ENCODE data around the gene CARNS1. TPM values are rescaled to one million over a fixed set of nuclear protein-coding genes. Genes with fewer than 3 reads are reported as not detected.

The CARNS1 gene
- total and polyA plus RNA-seq, 4 donors, result 0.05 to 0.19 (median 0.10) TPM

- Histone ChIP-seq H3K9ac (ENCODE audit: low read depth in 1 of 2, low read length in 2 of 2) (no peak overlapping the region), H3K27ac (ENCODE audit: low read depth in 1 of 2, low read length in 2 of 2) (no peak overlapping the region), H3K27me3 (ENCODE audit: control insufficient read depth in 4 of 4, insufficient read depth in 4 of 4, low read length in 3 of 4) (no peaks in the 10 kb centered on the region), H3K9me3 (ENCODE audit: control insufficient read depth in 4 of 4, low read length in 3 of 4) (no peaks in the 10 kb centered on the region), H3K4me1 (ENCODE audit: control insufficient read depth in 4 of 4, insufficient read depth in 4 of 4, low read length in 3 of 4) (peaks cover 0 to 5% (median 2%) of the 10 kb centered on the region in 4 donors), H3K4me3 (ENCODE audit: low read depth in 1 of 3, low read length in 3 of 3) (no peak overlapping the region), H3K36me3 (ENCODE audit: control insufficient read depth in 4 of 4, insufficient read depth in 3 of 4, low read depth in 1 of 4, low read length in 3 of 4) (peaks cover 3 to 47% (median 8%) of the 10 kb centered on the region in 4 donors)
- no peak for DNase-seq (ENCODE audit: low spot score)
- WGBS, result 85% methylated on average over 26 of the region's 26 CpGs
- no peak for TF ChIP-seq RXRA (IDR thresholded peaks at IDR 0.05)
- TF ChIP-seq RAD21 (IDR thresholded peaks at IDR 0.05), result no peak
- no peak for TF ChIP-seq MAX (IDR thresholded peaks at IDR 0.05)
- no peak for TF ChIP-seq CTCF (IDR thresholded peaks at IDR 0.05; ENCODE audit: low read depth, low read length, missing input control)
- TF ChIP-seq NR2F2 (IDR thresholded peaks at IDR 0.05), result no peak
- no peak for TF ChIP-seq YY1 (IDR thresholded peaks at IDR 0.05)
- no peak for TF ChIP-seq HNF4A (conservative IDR thresholded peaks at IDR 0.05)
- TF ChIP-seq TAF1 (conservative IDR thresholded peaks at IDR 0.05), result no peak
- TF ChIP-seq FOXA1 (IDR thresholded peaks at IDR 0.05), result no peak
- TF ChIP-seq REST (IDR thresholded peaks at IDR 0.05), result no peak
- TF ChIP-seq JUND (IDR thresholded peaks at IDR 0.05), result no peak
These were observed 19.7 kb downstream of the CARNS1 start for GRCh38 chr11:67435031-67435726.

- DNase-seq (ENCODE audit: low spot score), result no peak
- H3K9me3 ChIP-seq (ENCODE audit: control insufficient read depth in 4 of 4, low read length in 3 of 4), result no peaks in the 10 kb centered on the region
- peaks cover 0 to 7% (median 3%) of the 10 kb centered on the region in 4 donors for H3K4me1 ChIP-seq (ENCODE audit: control insufficient read depth in 4 of 4, insufficient read depth in 4 of 4, low read length in 3 of 4)
- H3K36me3 ChIP-seq (ENCODE audit: control insufficient read depth in 4 of 4, insufficient read depth in 3 of 4, low read depth in 1 of 4, low read length in 3 of 4), result peaks cover 3 to 47% (median 8%) of the 10 kb centered on the region in 4 donors
- H3K9ac ChIP-seq (ENCODE audit: low read depth in 1 of 2, low read length in 2 of 2), result no peak overlapping the region
- no peak overlapping the region for H3K4me3 ChIP-seq (ENCODE audit: low read depth in 1 of 3, low read length in 3 of 3)
- WGBS, result 92% methylated on average over 38 of the region's 38 CpGs
- peak overlapping the region in 1 of 2 donors; percentile 31 for H3K27ac ChIP-seq (ENCODE audit: low read depth in 1 of 2, low read length in 2 of 2)
- H3K27me3 ChIP-seq (ENCODE audit: control insufficient read depth in 4 of 4, insufficient read depth in 4 of 4, low read length in 3 of 4), result no peaks in the 10 kb centered on the region
- TF ChIP-seq RXRA (IDR thresholded peaks at IDR 0.05) (no peak), MAX (IDR thresholded peaks at IDR 0.05) (no peak), ATF3 (IDR thresholded peaks at IDR 0.05) (no peak), FOXA1 (IDR thresholded peaks at IDR 0.05) (no peak), HNF4G (IDR thresholded peaks at IDR 0.05) (no peak), RAD21 (IDR thresholded peaks at IDR 0.05) (no peak), NR2F2 (IDR thresholded peaks at IDR 0.05) (no peak), FOXA2 (IDR thresholded peaks at IDR 0.05) (no peak), EGR1 (IDR thresholded peaks at IDR 0.05; ENCODE audit: low read depth in 2 of 2) (no peak), TAF1 (conservative IDR thresholded peaks at IDR 0.05) (no peak), YY1 (IDR thresholded peaks at IDR 0.05) (no peak), CTCF (IDR thresholded peaks at IDR 0.05; ENCODE audit: low read depth, low read length, missing input control) (no peak), REST (IDR thresholded peaks at IDR 0.05) (no peak), SP1 (IDR thresholded peaks at IDR 0.05) (no peak)
These were observed 20.4 kb downstream of the CARNS1 start for GRCh38 chr11:67435727-67436458.

Data from liver (tissue), 9 donors.